K562 (cell line): Measurements from ENCODE around the gene DYNC1I1.

Experiments used
- SAP30 ChIP-seq: fragments of 200-600 bp; sonication (generic); IDR thresholded peaks from 2 replicates; pipeline ENCODE4 v1.6.1; 2012; ENCODE audit warnings: borderline replicate concordance, low read depth, mild to moderate bottlenecking, moderate library complexity, low read length, control low read depth, inconsistent platforms; ENCODE audit not compliant: insufficient read depth, poor library complexity, severe bottlenecking
- TAF1 ChIP-seq: IDR thresholded peaks from 2 replicates; pipeline ENCODE4 v1.6.1; 2011; ENCODE audit warnings: mild to moderate bottlenecking, low read length, moderate library complexity; ENCODE audit not compliant: insufficient read depth, control insufficient read depth, severe bottlenecking; ENCODE audit errors: extremely low read depth
- YY1 ChIP-seq, 3 experiments: IDR thresholded peaks; 2 replicates each; pipeline ENCODE4 v1.6.1; 2011; ENCODE audit warnings: low read length in 2 of 3, mild to moderate bottlenecking in 2 of 3, moderate library complexity in 2 of 3, borderline replicate concordance in 1 of 3, control low read depth in 1 of 3, low read depth in 1 of 3; ENCODE audit not compliant: insufficient read depth in 3 of 3, insufficient replicate concordance in 2 of 3, control insufficient read depth in 1 of 3, insufficient read length in 1 of 3; ENCODE audit errors: extremely low read depth in 1 of 3
- ZBTB17 ChIP-seq: fragments of 450-650 bp; formaldehyde crosslinking; IDR thresholded peaks from 2 replicates; pipeline ENCODE4 v1.4.0; 2020; ENCODE audit warnings: mild to moderate bottlenecking
- ZNF143 ChIP-seq: sonication (generic); formaldehyde crosslinking; IDR thresholded peaks from 2 replicates; pipeline ENCODE4 v1.9.0; 2022; ENCODE audit warnings: mild to moderate bottlenecking, missing genetic modification reagents
- TF ChIP-seq, protein P1 (sequence below): IDR thresholded peaks from 2 replicates; pipeline ENCODE4 v1.6.1; 2012; ENCODE audit warnings: low read depth, low read length, improper control_type of control experiment, borderline replicate concordance
- TF ChIP-seq, protein P2 (sequence below), 3 experiments: IDR thresholded peaks in 2 of 3; conservative IDR thresholded peaks in 1 of 3; 2 replicates each; pipeline ENCODE4 v1.5.1; 2011 to 2012; ENCODE audit warnings: low read length in 3 of 3, mild to moderate bottlenecking in 3 of 3, control low read depth in 2 of 3, improper control_type of control experiment in 1 of 3, inconsistent platforms in 1 of 3, low read depth in 1 of 3, mixed read lengths in 1 of 3, moderate library complexity in 1 of 3; ENCODE audit not compliant: insufficient read depth in 2 of 3

DNA sequence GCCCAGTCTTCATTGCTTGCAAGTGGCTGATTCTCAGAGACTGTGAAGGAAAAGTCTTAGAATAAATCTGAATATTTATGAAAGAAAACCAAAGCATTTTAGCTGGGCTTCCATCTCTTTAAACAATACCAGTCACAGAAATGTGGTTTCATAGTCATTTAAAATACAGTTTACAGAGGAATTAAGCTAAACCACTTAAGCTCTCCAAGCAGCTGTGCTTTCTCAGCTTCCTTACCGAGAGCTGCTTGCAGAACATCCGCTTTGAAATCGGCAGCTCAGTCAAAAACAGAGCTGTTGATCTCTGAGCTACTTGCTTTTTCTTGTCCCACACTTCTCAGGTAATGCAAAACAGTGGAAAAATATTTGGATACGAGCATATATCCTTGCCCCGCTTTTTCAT lies 134.5 kb downstream of the DYNC1I1 start:
- TF ChIP-seq, protein P1, sequence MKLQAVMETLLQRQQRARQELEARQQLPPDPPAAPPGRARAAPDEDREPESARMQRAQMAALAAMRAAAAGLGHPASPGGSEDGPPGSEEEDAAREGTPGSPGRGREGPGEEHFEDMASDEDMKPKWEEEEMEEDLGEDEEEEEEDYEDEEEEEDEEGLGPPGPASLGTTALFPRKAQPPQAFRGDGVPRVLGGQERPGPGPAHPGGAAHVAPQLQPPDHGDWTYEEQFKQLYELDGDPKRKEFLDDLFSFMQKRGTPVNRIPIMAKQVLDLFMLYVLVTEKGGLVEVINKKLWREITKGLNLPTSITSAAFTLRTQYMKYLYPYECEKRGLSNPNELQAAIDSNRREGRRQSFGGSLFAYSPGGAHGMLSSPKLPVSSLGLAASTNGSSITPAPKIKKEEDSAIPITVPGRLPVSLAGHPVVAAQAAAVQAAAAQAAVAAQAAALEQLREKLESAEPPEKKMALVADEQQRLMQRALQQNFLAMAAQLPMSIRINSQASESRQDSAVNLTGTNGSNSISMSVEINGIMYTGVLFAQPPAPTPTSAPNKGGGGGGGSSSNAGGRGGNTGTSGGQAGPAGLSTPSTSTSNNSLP, result no peak
- TF ChIP-seq ZNF143 (CRISPR knock-in tag) (no peak), ZBTB17 (CRISPR knock-in tag) (no peak), SAP30 (no peak), TAF1 (no peak), YY1 (IDR thresholded peaks at IDR 0.05; ENCODE audit: borderline replicate concordance in 1 of 3, control insufficient read depth in 1 of 3, extremely low read depth in 1 of 3, insufficient read depth in 3 of 3, insufficient read length in 1 of 3, insufficient replicate concordance in 2 of 3, low read depth in 1 of 3, low read length in 2 of 3) (no peak)
- TF ChIP-seq, protein P2, sequence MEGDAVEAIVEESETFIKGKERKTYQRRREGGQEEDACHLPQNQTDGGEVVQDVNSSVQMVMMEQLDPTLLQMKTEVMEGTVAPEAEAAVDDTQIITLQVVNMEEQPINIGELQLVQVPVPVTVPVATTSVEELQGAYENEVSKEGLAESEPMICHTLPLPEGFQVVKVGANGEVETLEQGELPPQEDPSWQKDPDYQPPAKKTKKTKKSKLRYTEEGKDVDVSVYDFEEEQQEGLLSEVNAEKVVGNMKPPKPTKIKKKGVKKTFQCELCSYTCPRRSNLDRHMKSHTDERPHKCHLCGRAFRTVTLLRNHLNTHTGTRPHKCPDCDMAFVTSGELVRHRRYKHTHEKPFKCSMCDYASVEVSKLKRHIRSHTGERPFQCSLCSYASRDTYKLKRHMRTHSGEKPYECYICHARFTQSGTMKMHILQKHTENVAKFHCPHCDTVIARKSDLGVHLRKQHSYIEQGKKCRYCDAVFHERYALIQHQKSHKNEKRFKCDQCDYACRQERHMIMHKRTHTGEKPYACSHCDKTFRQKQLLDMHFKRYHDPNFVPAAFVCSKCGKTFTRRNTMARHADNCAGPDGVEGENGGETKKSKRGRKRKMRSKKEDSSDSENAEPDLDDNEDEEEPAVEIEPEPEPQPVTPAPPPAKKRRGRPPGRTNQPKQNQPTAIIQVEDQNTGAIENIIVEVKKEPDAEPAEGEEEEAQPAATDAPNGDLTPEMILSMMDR (IDR thresholded peaks at IDR 0.05 in 2 of 3, conservative IDR thresholded peaks at IDR 0.05 in 1 of 3; ENCODE audit: insufficient read depth in 2 of 3, low read depth in 1 of 3, low read length in 3 of 3), result no peak
